Stimulated activated CD8-positive, alpha-beta memory T cell treated with anti-CD3 and anti-CD28 coated beads, Interleukin-7, amount 100 ng/mL, for 24 hours (primary cell): ENCODE measurements around the gene XKR7.

Experiments used
- DNase-seq: peaks from one replicate; pipeline ENCODE4 v3.0.0-alpha.2; 2020; ENCODE audit warnings: low read depth

Gene XKR7

DNA sequence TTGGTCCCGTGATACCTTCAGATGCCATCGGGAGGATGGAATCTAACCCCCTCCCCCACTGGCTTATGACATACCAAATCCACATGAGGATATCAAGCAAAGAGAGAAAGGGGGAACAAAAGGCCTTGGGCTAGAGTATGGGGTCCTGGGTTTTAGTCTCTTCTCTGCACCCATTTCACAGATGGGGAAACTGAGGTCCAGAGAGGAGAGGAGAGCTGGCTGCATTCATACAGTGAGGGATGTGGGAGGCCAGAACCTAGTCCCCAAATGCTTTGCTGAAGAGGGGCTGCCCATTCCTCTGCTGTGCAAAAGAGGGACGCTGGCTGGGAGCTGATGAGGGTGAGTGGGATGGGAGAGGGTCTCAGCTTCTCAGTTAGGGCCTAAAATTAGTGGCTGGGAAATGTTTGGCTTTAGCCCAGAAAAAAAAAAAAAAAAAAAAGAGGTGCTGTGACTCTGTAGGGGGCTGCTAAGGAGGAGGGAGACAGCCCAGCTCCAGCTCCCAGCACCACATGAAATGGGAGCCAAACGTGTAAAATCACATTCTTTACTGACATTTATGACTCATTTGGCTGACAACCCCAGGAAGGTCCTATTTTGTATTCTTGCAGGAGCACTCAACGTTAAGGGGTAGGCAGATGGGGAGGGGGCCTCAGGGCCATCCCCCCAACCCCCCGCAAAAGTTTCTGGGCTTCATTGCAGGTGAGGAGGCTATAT lies 11.9 kb downstream of the XKR7 start:
- DNase-seq, result no peak

DNA sequence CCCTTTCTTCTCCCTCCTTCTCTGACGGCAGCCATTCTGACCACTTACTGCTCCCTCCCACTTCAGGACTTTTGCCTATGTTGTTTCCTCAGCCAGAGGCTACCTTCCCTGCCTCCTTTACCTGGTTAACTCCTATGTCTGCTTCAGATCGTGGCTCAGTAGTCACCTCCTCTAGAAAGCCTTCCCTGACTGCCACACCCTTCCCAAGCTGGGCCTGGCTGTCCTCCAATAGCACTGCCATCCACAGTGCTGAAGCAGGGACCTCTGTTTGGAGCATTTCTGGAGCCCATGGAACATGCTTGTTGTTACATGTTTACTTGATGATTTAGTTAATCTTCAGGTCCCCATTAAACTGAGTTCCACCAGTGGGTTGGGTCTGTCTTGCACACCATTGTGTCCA lies 13.8 kb downstream of the XKR7 start:
- DNase-seq, result no peak

- DNase-seq, result no peak
These were observed 17.1 kb downstream of the XKR7 start for GRCh38 chr20:31984981-31985471.

DNA sequence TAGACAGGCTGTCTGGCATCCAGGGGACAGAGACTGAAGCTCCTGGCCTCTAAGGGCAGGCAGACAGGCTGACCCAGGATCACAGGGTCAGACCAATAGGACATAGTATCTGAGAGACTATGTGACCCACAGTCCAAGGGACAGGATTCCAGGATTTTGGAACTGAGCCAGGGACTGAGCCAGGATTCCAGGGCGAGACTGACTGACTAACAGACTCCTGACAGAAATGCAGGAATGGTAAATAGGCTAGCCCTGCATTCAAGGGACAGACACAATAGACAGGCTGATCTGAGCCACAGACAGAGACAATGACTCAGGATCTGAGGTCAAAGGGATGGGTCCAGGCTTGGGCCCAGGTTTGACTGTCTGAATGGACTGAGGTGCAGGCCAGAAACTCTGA lies 19.8 kb downstream of the XKR7 start:
- DNase-seq, result no peak

DNA sequence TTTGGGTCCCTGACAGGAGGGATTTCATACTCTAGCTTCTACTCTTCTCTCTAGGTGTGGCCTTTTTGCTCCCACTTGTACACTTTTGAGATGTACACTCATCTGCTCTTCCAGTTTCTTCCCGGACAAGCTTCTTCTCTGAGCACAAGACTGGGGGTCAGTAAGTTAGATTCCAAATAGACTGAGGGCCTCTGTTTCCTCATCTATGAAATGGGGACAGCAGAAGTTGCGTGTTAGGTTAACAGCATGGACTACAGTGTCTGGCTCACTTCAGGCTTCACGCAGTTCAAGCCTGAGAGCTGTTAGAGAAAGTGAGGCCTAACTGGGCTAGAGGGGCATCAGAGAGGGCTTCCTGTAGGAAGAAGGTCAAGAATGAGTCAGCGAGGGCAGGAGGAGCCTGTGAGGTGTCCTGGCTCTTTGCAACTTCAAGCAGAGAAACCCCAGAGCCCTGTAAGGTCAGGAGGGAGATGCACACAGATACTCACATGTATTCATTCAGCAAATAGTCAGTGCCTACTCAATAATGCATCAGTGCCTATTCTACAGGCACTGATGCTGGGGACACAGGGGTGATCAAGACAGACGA lies 20.6 kb downstream of the XKR7 start:
- DNase-seq, result no peak

DNA sequence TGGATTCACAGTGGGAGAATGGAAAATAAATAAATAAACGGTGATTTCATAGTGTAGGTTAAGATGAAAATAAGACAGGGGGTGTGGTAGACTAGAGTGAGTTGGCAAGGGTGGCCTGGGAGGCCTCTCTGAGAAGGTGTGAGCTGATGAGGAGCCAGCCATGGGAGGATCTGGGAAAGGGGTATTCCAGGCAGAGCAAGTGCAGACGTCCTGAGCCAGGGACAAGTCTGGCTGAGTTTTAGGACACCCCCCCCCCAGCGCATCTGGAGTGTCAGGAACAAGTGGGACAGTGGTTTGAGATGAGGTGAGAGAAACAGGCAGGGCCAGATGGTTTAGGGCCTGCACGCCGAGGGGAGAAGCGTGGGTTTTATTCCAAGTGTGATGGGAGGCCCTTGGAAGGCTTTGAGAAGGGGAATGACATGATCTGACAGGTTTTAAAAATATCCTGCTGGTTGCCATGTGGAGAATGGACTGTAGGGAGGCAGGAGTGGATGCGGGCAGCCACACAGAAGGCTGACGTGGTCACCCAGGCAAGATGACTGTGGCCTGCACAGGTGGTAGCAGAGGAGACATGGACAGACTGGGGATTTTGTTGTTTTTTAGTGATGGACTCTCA lies 21.2 kb downstream of the XKR7 start:
- no peak for DNase-seq

- no peak for DNase-seq
These were observed 22.8 kb downstream of the XKR7 start for GRCh38 chr20:31990641-31991338.

- no peak for DNase-seq
These were observed 23.4 kb downstream of the XKR7 start for GRCh38 chr20:31991339-31991705.

GRCh38 chr20:31992086-31992485 lies 24.1 kb downstream of the XKR7 start:
- no peak for DNase-seq

DNA sequence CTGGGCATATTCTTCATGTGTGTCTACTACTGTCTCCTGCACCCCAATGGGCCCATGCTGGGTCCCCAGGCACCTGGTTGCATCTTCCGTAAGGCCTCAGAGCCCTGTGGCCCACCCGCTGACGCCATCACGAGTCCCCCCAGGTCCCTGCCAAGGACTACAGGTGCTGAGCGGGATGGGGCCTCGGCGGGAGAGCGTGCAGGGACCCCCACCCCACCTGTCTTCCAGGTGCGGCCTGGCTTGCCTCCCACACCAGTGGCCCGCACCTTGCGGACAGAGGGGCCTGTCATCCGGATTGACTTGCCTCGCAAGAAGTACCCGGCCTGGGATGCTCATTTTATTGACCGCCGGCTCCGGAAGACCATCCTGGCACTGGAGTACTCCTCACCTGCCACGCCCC lies 29.0 kb downstream of the XKR7 start:
- no peak for DNase-seq

DNA sequence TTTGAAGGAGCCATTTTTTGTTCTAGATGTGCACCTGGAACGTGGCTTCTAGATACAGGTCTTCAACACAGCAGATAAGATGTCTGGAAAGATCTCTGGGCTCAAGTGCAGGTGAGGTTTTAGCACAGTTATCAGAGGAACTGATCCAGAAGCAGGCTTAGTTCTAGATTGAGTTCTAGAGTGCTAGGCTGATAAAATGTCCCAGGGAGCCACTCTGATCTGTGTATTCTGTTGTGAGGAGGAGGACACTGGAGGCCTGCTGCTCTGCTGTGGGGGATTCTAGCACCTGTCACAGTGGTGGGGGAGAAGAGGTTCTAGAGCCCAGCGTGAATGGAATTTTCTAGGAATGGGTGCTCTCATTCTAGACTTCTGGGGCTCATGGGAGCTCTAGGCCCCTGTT lies 30.3 kb downstream of the XKR7 start:
- DNase-seq, result no peak

GRCh38 chr20:32003325-32003724 lies 35.4 kb downstream of the XKR7 start:
- DNase-seq, result no peak

DNA sequence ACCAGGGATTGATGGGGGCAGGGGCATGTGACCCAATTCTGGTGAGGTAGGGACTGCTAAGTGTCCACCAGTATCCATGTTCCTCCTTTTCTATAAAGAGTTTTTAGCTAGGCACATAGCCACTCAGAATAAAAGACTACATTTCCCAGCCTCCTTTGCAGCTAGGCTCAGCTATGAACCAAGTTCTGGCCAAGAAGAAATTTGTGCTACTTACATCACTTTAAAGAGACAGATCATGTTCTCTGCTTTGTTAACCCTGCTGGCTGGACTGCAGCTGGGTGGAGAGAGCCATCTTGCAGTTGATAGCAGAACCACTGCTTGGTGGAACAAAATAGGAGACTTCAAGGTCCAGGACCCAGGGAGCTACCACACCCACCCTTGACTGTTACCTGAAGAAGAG lies 37.0 kb downstream of the XKR7 start:
- DNase-seq, result no peak

DNA sequence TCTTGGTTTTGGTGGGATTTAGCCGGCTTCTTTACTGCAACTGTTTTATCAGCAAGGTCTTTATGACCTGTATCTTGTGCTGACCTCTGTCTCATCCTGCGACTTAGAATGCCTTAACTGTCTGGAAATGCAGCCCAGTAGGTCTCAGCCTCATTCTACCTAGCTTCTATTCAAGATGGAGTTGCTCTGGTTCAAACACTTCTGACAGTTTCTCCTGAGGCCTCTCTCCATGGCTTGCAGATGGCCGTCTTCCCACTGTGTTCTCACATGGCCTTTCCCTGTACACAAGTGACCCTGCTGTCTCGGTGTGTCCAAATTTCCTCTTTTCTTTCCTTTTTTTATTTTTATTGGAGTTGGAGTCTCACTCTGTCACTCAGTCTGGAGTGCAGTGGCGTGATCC lies 38.1 kb downstream of the XKR7 start:
- DNase-seq, result no peak

- DNase-seq, result no peak
These were observed 39.2 kb downstream of the XKR7 start for GRCh38 chr20:32006841-32007786.

DNA sequence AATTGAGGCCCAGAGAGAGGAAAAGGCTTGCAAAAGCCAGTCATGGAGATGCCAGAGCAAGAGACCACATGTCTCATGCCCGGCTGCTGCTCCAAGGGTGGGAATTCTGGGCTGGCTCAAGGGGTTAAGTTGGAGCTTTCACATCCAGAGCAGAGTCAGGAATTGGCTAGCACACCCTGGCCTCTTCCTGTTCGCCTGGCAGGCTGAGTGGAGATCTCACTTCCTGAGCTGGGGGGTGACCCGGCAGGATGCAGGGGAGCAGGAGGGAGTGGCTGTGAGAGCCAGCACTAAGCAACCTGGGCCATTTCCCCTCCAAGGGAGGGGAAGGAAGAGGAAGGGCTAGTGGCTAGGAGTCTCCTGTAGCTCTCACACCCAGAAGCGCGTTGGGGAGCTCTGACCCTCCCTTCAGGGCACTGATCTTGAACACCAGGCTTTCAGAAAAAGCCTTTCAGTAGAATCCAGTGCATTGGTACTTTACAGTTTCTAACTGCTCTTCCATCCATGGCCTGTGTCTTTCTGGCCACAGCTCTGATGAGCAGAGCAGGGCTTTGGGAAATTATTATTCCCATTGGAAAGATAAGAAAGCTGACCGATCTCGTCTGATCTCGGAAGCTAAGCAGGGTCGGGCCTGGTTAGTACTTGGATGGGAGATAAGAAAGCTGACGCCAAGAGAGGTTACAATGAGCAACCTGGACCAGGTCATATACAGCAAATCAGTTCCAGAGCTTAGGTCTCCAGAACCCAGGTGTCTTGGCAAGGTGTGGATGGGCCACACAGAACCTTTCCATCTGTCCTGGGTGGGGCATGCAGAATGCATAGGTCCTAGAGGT lies 40.1 kb downstream of the XKR7 start:
- DNase-seq, result no peak

DNA sequence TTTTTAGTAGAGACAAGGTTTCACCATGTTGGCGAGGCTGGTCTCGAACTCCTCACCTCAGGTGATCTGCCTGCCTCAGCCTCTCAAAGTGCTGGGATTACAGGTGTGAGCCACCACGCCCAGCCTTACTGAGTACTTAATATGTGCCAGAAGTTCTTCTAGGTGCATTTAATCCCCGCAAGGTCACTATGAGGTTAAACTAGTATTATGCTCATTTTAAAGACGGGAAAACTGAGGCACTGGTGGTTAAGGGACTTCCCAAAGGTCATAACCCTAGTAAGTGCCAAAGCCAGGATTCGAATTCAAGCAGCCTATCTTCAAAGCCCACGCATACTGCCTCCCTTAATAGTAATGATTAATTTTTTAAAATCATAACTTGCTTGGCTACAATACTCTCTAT lies 41.6 kb downstream of the XKR7 start:
- DNase-seq, result no peak

DNA sequence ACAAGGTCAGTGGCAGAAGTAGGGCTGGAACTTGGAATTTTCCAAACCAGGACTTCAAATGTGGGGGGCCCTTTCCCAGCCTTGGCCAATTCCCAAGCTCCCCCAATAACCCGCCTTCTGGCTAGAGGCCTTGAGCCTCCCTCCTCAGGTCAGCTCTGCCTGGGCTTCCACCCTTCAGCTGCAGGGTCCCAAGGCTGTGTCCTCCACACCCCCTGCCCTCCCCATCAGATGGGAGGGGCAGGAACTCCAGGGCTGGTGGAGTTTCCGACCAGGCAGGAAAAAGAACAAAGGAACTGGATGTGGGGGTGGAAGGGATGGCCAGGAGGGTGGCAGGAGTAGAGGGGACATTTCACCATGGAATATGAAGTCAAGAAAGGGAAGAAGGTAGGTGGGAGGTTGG lies 42.1 kb downstream of the XKR7 start, which contains the start of gene CCM2L:
TSS of gene CCM2L (plus strand) at position 338 of the 400 bp plus-strand sequence. CDS start at position 355, 17 bp downstream.
- no peak for DNase-seq

- DNase-seq, result no peak
These were observed 42.7 kb downstream of the XKR7 start for GRCh38 chr20:32010666-32011065.

- DNase-seq, result no peak
These were observed 44.3 kb downstream of the XKR7 start for GRCh38 chr20:32012159-32012688.

DNA sequence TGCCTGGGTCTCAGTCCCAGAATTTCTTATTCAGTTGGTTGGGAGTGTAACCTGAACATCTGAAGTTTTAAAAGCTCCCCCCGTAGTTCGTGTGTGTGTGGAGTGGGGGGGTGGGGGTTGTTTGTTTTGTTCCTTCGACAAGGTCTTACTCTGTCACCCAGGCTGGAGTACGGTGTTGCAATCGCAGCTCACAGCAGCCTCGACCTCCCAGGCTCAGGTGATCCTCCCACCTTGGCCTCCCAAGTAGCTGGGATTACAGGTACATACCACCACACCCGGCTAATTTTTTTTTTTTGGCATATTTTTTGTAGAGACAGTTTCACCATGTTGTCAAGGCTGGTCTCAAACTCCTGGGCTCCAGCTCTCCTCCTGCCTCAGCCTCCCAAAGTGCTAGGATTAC lies 45.4 kb downstream of the XKR7 start:
- DNase-seq, result no peak
